Mesothelial cell of epicardium (in vitro differentiated cells): Measurements from ENCODE around the gene RAC2. TPM values are rescaled to one million over a fixed set of nuclear protein-coding genes. Genes with fewer than 3 reads are reported as not detected.

ENCODE experiments used
- DNase-seq, 2 experiments: peaks; one replicate each; pipeline ENCODE4 v3.0.0; 2021; ENCODE audit warnings: low spot score in 2 of 2; ENCODE audit not compliant: unreplicated experiment in 2 of 2
- H3K27ac Mint-ChIP-seq: 2 replicates; pipeline ENCODE4 v1.8.0; 2021; ENCODE audit warnings: mixed read lengths
- H3K27me3 Mint-ChIP-seq: 2 replicates; pipeline ENCODE4 v1.8.0; 2021; ENCODE audit warnings: low read depth, mixed read lengths
- H3K36me3 Mint-ChIP-seq: 2 replicates; pipeline ENCODE4 v1.8.0; 2021; ENCODE audit warnings: mixed read lengths
- H3K4me1 Mint-ChIP-seq: 2 replicates; pipeline ENCODE4 v1.8.0; 2021; ENCODE audit warnings: mixed read lengths
- H3K4me3 Mint-ChIP-seq: 2 replicates; pipeline ENCODE4 v1.8.0; 2021; ENCODE audit warnings: mild to moderate bottlenecking, moderate library complexity, mixed read lengths
- H3K9me3 Mint-ChIP-seq: 2 replicates; pipeline ENCODE4 v1.8.0; 2021; ENCODE audit warnings: mixed read lengths
- total RNA-seq: library from RNA; stranded (reverse); gene quantifications from 3 replicates; pipeline ENCODE4 v1.2.1, GENCODE V29; 2021
- TF ChIP-seq, protein P1 (sequence below): fragments of 200-600 bp; sonication (generic); IDR thresholded peaks from one replicate; pipeline ENCODE4 v1.5.0; 2021; ENCODE audit warnings: antibody characterized with exemption; ENCODE audit not compliant: unreplicated experiment

RAC2 gene
- total RNA-seq, 1 donor from 2014 or later, result 6.4 TPM

DNA sequence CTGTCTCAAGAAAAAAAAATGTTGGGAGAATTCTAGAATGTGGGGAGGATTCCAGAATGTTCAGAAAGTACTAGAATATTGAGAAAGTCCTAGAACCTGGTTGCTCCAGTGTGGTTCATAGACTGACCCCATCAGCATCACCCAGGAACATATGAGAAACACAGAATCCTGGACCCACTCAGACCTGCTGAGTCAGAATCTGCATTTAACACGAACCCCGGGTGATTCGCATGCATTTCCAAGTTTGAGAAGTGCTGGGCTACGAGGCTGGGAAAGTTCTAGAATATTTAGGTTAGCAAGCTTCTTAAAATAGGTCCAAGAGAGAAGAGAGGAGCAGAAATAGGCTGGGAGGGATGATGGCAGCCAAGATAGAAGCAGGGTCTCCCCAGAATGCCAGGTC, 62.4 kb downstream of the RAC2 start:
- no peak for DNase-seq
- Mint-ChIP-seq H3K4me1 (peaks cover 28% of the 10 kb centered on the region), H3K27me3 (no peaks in the 10 kb centered on the region), H3K27ac (no peak overlapping the region), H3K36me3 (peaks cover 14% of the 10 kb centered on the region), H3K9me3 (no peaks in the 10 kb centered on the region), H3K4me3 (no peak overlapping the region)
- TF ChIP-seq, protein P1, sequence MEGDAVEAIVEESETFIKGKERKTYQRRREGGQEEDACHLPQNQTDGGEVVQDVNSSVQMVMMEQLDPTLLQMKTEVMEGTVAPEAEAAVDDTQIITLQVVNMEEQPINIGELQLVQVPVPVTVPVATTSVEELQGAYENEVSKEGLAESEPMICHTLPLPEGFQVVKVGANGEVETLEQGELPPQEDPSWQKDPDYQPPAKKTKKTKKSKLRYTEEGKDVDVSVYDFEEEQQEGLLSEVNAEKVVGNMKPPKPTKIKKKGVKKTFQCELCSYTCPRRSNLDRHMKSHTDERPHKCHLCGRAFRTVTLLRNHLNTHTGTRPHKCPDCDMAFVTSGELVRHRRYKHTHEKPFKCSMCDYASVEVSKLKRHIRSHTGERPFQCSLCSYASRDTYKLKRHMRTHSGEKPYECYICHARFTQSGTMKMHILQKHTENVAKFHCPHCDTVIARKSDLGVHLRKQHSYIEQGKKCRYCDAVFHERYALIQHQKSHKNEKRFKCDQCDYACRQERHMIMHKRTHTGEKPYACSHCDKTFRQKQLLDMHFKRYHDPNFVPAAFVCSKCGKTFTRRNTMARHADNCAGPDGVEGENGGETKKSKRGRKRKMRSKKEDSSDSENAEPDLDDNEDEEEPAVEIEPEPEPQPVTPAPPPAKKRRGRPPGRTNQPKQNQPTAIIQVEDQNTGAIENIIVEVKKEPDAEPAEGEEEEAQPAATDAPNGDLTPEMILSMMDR, result no peak

DNA sequence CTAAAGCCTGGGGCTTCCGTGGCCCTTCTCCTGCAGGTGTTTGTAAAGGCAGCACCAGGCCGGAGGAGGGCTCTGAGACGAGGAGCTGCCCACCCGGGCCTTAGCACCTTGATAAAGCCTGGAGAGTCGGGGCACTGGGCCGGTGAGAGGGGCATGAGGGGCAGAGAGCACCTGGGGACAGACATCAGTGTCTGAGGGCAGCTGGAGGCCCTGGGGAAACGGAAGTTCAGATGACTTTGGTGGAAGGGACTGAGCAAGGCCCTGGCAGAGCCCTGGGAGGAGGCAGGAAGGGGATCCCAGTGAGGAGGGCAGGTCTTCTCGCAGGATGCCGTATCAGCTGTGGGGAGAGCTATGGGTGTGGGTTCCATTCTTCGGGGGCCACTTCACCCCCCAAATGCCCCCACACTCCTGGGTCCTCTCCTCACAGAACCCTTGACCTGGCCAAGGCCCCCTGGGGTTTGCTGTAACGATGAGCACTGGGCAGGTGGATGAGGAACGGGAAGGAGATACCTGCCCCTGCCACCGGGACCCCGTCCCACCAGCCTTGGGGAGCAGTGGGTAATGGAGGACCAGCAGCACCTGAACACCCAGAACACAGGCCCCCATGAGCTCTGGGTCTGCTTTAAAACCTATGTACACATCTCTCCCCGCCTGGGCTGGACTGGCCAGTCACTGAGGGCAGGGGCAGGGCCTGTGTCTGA, 63.4 kb downstream of the RAC2 start:
- Mint-ChIP-seq H3K9me3 (no peaks in the 10 kb centered on the region), H3K36me3 (peaks cover 14% of the 10 kb centered on the region), H3K27ac (no peak overlapping the region), H3K4me3 (no peak overlapping the region), H3K27me3 (no peaks in the 10 kb centered on the region), H3K4me1 (peaks cover 28% of the 10 kb centered on the region)
- DNase-seq, result no peak
- TF ChIP-seq, protein P1, result no peak

DNA sequence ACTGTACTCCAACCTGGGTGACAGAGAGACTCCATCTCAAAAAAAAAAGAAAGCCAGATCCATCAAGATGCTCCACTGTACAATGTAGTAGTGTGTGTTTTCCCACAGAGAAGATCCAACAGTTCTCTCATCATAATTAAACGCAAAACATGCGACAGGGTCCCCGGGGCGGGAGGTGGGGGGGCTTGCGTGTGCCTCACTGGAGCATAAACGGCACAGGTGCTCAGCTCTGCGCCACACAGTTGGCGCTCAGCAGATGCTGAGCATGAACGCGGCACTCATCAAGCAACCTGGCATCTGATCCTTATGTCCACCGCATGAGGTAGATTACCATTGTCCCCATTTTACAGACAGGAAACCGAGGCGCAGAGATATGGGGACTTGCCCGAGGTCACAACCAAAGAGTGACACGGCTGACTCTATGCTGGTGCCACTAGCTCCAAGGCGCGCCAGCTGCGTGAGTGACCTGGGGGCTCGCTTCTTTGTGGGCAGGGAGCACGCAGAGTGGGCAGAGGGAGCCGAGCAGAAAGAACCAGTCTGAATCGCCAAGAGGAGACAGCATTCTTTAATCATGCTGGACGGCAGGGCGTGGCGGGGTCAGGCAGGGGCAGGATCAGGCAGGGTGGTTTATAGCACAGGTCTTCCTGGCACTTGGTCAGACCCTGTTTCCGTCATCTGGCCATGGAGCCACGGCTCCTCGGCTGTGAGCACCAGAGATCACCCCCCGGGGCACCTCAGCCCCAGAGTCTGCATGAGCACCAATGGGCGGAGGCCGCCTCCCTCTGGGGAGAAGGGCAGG, 64.2 kb downstream of the RAC2 start:
- Mint-ChIP-seq H3K27ac (no peak overlapping the region), H3K4me1 (peaks cover 30% of the 10 kb centered on the region), H3K27me3 (no peaks in the 10 kb centered on the region), H3K4me3 (no peak overlapping the region), H3K36me3 (peaks cover 13% of the 10 kb centered on the region), H3K9me3 (no peaks in the 10 kb centered on the region)
- TF ChIP-seq, protein P1, result no peak
- no peak for DNase-seq

- Mint-ChIP-seq H3K36me3 (peaks cover 10% of the 10 kb centered on the region), H3K9me3 (no peaks in the 10 kb centered on the region), H3K27ac (peak overlapping the region; percentile 60), H3K4me3 (no peak overlapping the region), H3K27me3 (no peaks in the 10 kb centered on the region), H3K4me1 (peaks cover 32% of the 10 kb centered on the region)
- DNase-seq, result no peak
- TF ChIP-seq, protein P1, result no peak
Measured at GRCh38 chr22:37179126-37179470, 65.0 kb downstream of the RAC2 start.

- H3K27ac Mint-ChIP-seq, result peak overlapping the region; percentile 60
- DNase-seq, result no peak
- peaks cover 10% of the 10 kb centered on the region for H3K36me3 Mint-ChIP-seq
- no peak overlapping the region for H3K4me3 Mint-ChIP-seq
- TF ChIP-seq, protein P1, result no peak
- H3K27me3 Mint-ChIP-seq, result no peaks in the 10 kb centered on the region
- peaks cover 32% of the 10 kb centered on the region for H3K4me1 Mint-ChIP-seq
- H3K9me3 Mint-ChIP-seq, result no peaks in the 10 kb centered on the region
Measured at GRCh38 chr22:37178350-37179125, 65.5 kb downstream of the RAC2 start.
